D721Med (cell line): ENCODE results near the gene SOX2.

Experiments used
- DNase-seq: peaks from one replicate; pipeline ENCODE4 v3.0.0; 2011; ENCODE audit warnings: low spot score; ENCODE audit not compliant: insufficient read length
- FAIRE-seq: peaks from 2 replicates; lab custom pipeline; 2011; peaks lifted over from hg19 to GRCh38; lab: Jason Lieb, UNC
- CTCF ChIP-seq: IDR thresholded peaks from 2 replicates; pipeline ENCODE4 v1.5.1; 2012; ENCODE audit warnings: mild to moderate bottlenecking, control low read depth; ENCODE audit not compliant: insufficient read depth; ENCODE audit errors: missing control alignments

The SOX2 gene

DNA sequence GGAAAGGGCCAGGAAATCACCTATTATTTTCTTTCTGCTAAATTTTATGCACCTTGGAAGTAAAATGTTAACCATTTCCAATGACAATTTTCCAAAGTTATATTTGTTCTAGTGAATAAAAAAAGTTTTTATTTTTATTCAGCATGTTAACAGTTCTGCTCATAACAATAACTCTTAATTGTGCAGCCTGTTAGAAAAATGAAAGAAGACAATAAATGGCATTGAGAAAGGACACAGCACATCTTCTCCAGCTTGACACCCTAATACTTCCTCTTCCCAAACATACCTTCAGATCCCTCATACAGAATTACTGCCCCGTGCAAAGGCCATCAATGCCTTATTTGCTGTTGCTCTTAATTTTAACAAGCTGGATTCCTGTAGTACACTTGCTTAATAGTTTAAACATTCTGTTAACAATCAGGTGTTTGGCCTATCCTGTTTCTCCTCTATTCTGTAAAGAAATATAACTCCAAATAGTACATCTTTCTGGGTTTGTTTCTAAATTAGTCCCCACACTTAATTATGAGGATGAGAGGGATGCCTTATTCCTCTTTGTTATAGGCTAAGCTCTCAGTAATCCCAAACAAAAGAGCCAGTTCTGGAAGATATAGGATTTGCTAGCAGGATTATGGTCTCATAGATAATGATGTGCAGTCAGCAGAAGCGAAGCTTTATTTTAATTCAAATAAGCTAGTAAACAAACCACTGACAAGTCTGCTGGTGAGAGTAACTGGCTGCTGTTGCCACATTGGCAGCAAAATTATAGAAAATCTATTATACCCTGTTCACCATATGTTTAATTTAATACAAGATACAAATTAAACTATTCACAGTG lies 19.2 kb upstream of the SOX2 start:
- FAIRE-seq, result no peak
- TF ChIP-seq CTCF, result no peak
- DNase-seq, result no peak

- FAIRE-seq (no peak), DNase-seq (no peak)
- TF ChIP-seq CTCF, result no peak
These were observed 18.4 kb upstream of the SOX2 start for GRCh38 chr3:181693280-181693679.

GRCh38 chr3:181694805-181695660 lies 16.7 kb upstream of the SOX2 start:
- FAIRE-seq (no peak), DNase-seq (no peak)
- TF ChIP-seq CTCF, result no peak

DNA sequence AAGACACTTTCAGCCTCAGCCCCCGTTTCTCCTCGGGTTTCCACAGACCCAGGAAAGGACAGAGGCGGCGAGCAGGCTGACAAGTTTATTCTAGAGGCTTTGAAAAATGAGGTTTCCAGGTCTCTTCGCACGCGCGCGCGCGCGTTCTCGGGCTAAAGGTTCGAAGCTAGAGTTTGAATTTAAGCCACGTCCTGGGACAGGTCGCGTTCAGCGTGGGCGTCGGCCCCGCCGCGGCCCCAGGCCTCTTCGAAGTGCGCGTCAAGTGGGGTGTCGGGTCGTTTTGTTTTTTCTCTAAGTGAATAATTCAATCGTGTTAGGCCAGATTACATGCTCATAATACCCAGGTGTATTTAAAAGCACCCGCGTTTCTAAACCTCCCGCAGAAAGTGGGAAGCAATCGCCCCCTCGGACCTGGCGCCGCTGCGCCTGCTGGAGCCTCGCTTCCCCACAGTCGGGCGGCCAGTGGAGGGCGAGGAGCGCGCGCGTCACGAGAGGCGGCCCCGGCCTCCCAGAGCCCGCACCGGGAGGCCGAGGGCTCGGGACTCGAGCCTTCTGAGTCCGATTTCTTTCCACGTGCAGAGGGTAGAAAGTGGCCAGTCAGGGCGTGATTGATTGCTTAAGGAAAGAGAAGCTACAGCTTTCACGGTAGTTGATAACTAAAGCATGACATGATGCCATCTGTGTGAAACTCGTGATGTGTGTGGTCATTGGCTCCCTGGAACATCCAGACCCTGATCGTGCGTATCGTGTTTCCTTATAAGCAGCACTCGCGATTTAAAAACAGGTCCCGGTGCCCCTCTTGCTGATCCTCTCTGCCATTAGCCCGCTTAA lies 15.8 kb upstream of the SOX2 start:
- FAIRE-seq (no peak), DNase-seq (no peak)
- TF ChIP-seq CTCF, result no peak

GRCh38 chr3:181696626-181697230 lies 15.0 kb upstream of the SOX2 start:
- DNase-seq (no peak), FAIRE-seq (no peak)
- TF ChIP-seq CTCF, result no peak

- TF ChIP-seq CTCF, result no peak
- FAIRE-seq, result no peak
- no peak for DNase-seq
These were observed 13.3 kb upstream of the SOX2 start for GRCh38 chr3:181698263-181698954.
